ENCODE data around the gene TOMM34.
A peak's percentile ranks its signal among the peaks of the same experiment; 100 is the strongest.

The TOMM34 gene

DNA sequence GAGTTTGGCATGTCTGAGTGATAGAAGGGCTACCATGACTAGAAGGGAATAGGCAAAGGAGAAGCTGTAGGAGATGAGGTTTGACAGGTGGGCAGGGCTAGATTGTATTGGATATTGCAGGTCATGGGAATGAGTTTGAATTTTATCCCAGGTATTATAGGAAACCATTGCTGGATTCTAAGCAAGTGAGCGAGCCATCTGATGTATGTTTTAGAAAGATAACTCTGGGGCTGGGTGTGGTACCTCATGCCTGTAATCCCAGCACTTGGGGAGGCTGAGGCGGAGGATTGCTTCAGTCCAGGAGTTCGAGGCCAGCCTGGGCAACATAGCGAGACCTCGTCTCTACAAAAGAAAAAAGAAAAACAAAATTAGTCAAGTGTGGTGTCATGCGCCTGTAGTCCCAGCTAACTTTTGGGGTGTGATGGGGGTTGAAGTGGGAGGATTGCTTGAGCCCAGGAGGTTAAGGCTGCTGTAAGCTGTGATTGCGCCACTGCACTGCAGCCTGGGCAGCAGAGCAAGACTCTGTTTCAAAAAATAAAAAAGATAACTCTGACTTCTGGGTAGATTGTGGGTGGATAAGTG is 23.0 kb upstream of the TOMM34 start:
- H3K4me1 ChIP-seq (ENCODE audit: low read depth, poor library complexity, severe bottlenecking) = peaks cover 37% of the 10 kb centered on the region
- no peaks in the 10 kb centered on the region for H4K20me1 ChIP-seq (ENCODE audit: insufficient read depth)
- H3K27me3 ChIP-seq (ENCODE audit: insufficient read depth, low read depth) = no peaks in the 10 kb centered on the region
- no peak overlapping the region for H3K9ac ChIP-seq
- H3K4me3 ChIP-seq (IDR thresholded peaks at IDR 0.05; ENCODE audit: insufficient read depth, low read depth, low read length) = no peak overlapping the region
- H3K79me2 ChIP-seq (ENCODE audit: insufficient read depth, low read depth) = peaks cover 21% of the 10 kb centered on the region; the same call in 1 of the 2 replicates
- H3K36me3 ChIP-seq (ENCODE audit: insufficient read depth) = peaks cover 6% of the 10 kb centered on the region; the same call in 1 of the 2 replicates
- H2AFZ ChIP-seq (ENCODE audit: low read depth) = no peak overlapping the region
- H3K4me2 ChIP-seq = no peak overlapping the region
- TF ChIP-seq, protein P1, sequence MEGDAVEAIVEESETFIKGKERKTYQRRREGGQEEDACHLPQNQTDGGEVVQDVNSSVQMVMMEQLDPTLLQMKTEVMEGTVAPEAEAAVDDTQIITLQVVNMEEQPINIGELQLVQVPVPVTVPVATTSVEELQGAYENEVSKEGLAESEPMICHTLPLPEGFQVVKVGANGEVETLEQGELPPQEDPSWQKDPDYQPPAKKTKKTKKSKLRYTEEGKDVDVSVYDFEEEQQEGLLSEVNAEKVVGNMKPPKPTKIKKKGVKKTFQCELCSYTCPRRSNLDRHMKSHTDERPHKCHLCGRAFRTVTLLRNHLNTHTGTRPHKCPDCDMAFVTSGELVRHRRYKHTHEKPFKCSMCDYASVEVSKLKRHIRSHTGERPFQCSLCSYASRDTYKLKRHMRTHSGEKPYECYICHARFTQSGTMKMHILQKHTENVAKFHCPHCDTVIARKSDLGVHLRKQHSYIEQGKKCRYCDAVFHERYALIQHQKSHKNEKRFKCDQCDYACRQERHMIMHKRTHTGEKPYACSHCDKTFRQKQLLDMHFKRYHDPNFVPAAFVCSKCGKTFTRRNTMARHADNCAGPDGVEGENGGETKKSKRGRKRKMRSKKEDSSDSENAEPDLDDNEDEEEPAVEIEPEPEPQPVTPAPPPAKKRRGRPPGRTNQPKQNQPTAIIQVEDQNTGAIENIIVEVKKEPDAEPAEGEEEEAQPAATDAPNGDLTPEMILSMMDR (conservative IDR thresholded peaks at IDR 0.05; ENCODE audit: low read depth, low read length) = no peak
- H3K27ac ChIP-seq = no peak overlapping the region

DNA sequence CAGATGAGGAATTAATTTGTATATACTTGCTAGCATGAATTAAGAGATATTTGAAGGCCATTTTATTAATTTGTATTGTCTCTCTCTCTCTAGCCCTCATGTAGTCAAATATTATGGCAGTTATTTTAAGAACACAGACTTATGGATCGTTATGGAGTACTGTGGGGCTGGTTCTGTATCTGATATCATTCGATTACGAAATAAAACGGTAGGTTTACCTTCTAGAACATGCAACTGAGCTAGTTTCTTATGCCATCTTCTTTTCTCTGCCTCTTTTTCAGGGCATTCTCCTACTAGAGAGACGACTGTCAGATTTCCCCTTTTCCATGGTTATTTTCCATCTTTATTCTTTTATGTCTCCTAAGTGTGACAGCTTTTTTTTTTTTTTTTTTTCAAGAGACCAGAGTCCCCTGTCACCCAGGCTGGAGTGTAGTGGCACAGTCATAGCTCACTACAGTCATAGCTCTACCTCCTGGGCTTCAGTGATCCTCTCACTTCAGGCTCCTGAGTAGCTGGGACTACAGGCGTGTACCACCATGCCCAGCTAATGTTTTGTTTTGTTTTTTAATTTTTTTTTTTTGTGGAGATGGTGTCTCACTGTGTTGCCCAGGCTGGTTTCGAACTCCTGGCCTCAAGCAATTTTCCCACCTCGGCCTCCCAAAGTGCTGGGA is 21.7 kb upstream of the TOMM34 start:
- H3K27me3 ChIP-seq (ENCODE audit: insufficient read depth, low read depth) = no peaks in the 10 kb centered on the region
- no peak overlapping the region for H3K27ac ChIP-seq
- TF ChIP-seq, protein P1 (conservative IDR thresholded peaks at IDR 0.05; ENCODE audit: low read depth, low read length) = no peak
- H2AFZ ChIP-seq (ENCODE audit: low read depth) = no peak overlapping the region
- H3K4me1 ChIP-seq (ENCODE audit: low read depth, poor library complexity, severe bottlenecking) = peaks cover 51% of the 10 kb centered on the region
- peaks cover 21% of the 10 kb centered on the region; the same call in 1 of the 2 replicates for H3K79me2 ChIP-seq (ENCODE audit: insufficient read depth, low read depth)
- no peak overlapping the region for H3K9ac ChIP-seq
- H3K4me2 ChIP-seq = no peak overlapping the region
- no peak overlapping the region for H3K4me3 ChIP-seq (IDR thresholded peaks at IDR 0.05; ENCODE audit: insufficient read depth, low read depth, low read length)
- no peaks in the 10 kb centered on the region; the same call in 1 of the 2 replicates for H3K36me3 ChIP-seq (ENCODE audit: insufficient read depth)
- H4K20me1 ChIP-seq (ENCODE audit: insufficient read depth) = no peaks in the 10 kb centered on the region

DNA sequence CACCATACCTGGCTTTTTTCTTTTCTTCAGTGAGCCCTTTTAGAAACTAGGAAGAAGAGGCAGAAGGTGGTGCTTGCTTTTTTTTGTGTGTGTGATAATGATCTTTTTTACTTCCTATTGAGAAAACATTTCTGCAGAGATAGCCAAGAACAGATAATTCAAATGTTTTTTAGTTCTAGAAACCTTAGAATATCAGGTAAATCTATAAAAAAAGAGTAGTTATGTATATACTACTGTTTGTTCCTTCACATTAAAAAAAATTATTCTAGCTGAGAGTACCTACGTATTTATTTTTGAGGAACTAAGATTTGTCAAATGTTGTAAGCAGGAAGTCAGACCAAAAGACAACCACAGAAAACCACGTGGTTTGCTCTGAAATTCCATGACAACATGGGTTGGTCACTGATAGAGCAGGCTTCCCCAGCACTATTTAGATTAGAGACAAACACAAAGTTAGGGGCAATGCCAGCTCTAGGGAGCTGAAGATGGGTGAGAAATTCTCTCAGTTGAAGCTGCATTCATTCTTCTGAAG is 19.0 kb upstream of the TOMM34 start:
- Histone ChIP-seq H3K4me1 (ENCODE audit: low read depth, poor library complexity, severe bottlenecking) (peaks cover 53% of the 10 kb centered on the region), H3K9ac (peak overlapping the region; percentile 7), H3K4me3 (IDR thresholded peaks at IDR 0.05; ENCODE audit: insufficient read depth, low read depth, low read length) (no peak overlapping the region), H3K4me2 (peak overlapping the region; percentile 53), H2AFZ (ENCODE audit: low read depth) (no peak overlapping the region), H3K79me2 (ENCODE audit: insufficient read depth, low read depth) (peaks cover 32% of the 10 kb centered on the region; the same call in 1 of the 2 replicates), H4K20me1 (ENCODE audit: insufficient read depth) (no peaks in the 10 kb centered on the region), H3K36me3 (ENCODE audit: insufficient read depth) (peaks cover 6% of the 10 kb centered on the region; the same call in 1 of the 2 replicates), H3K27me3 (ENCODE audit: insufficient read depth, low read depth) (no peaks in the 10 kb centered on the region), H3K27ac (peak overlapping the region; percentile 67)
- TF ChIP-seq, protein P1 (conservative IDR thresholded peaks at IDR 0.05; ENCODE audit: low read depth, low read length) = no peak

DNA sequence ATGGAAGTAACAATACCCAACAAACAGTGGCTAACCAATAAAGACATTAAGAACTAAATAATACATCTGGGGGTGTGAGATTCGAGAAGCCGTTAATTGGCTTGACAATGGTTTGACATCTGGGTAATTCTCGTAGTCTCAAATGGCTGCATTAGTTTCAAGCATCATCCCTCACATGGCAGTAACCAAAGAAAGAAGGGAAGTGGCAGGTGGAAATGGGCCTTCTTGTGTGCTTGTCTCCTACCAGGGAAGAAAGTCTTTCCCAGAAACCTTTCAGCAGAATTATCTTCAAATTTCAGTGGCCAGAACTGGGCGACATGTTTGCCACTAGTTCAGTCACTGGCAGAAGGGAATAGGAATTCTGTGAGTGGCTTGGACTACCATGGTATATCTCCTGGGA is 16.5 kb upstream of the TOMM34 start:
- TF ChIP-seq, protein P1 (conservative IDR thresholded peaks at IDR 0.05; ENCODE audit: low read depth, low read length) = no peak
- H2AFZ ChIP-seq (ENCODE audit: low read depth) = no peak overlapping the region
- no peak overlapping the region for H3K27ac ChIP-seq
- H3K9ac ChIP-seq = no peak overlapping the region
- no peaks in the 10 kb centered on the region for H3K27me3 ChIP-seq (ENCODE audit: insufficient read depth, low read depth)
- no peak overlapping the region for H3K4me3 ChIP-seq (IDR thresholded peaks at IDR 0.05; ENCODE audit: insufficient read depth, low read depth, low read length)
- H3K79me2 ChIP-seq (ENCODE audit: insufficient read depth, low read depth) = peaks cover 40% of the 10 kb centered on the region
- peaks cover 77% of the 10 kb centered on the region for H3K4me1 ChIP-seq (ENCODE audit: low read depth, poor library complexity, severe bottlenecking)
- peaks cover 21% of the 10 kb centered on the region; the same call in 1 of the 2 replicates for H3K36me3 ChIP-seq (ENCODE audit: insufficient read depth)
- no peaks in the 10 kb centered on the region for H4K20me1 ChIP-seq (ENCODE audit: insufficient read depth)
- no peak overlapping the region for H3K4me2 ChIP-seq
